ENCODE data around the gene ANTKMT.

Gene ANTKMT

GRCh38 chr16:700684-701584 lies 20.0 kb upstream of the ANTKMT start:
- DNase-seq, result no peak

DNA sequence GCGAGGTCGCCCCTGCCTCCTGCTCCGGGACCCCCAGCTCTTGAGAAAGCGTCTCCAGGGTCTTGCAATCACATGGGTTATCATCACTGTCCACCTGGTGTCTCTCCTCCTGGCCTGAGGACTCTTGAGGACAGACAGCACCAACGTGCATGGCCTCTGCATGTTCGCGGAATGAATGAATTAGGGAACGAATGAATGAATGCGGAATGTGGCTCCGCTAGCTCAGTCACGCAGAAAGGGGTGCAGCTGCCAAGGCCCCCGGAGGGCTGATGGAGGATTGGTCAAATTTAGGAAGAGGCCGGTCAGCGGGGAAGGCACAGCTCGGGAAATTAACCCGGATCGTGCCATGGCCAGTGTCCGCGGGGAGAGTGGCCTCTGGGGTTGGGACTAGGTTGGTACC lies 18.6 kb upstream of the ANTKMT start:
- DNase-seq, result no peak

DNA sequence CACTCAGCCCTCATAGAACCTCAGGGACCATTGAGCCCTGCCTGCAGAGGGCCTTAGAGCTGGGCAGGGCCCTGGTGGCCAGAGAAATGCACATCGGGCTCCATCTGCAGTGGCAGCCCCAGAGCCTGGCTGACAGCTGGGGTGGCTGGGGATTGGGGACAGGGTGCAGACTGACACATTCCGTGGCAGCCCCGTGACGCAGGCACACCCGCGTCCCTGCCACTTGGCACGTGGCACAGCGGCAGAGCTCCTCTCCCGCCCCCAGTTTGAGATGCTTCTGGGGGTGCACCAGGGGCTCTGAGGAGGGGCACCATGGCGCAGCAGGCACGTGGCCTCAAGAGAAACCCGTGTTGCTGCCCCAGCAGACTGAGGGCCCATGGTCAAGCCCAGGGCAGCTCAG lies 17.5 kb upstream of the ANTKMT start:
- DNase-seq, result no peak

GRCh38 chr16:704047-704446 lies 16.9 kb upstream of the ANTKMT start:
- no peak for DNase-seq

DNA sequence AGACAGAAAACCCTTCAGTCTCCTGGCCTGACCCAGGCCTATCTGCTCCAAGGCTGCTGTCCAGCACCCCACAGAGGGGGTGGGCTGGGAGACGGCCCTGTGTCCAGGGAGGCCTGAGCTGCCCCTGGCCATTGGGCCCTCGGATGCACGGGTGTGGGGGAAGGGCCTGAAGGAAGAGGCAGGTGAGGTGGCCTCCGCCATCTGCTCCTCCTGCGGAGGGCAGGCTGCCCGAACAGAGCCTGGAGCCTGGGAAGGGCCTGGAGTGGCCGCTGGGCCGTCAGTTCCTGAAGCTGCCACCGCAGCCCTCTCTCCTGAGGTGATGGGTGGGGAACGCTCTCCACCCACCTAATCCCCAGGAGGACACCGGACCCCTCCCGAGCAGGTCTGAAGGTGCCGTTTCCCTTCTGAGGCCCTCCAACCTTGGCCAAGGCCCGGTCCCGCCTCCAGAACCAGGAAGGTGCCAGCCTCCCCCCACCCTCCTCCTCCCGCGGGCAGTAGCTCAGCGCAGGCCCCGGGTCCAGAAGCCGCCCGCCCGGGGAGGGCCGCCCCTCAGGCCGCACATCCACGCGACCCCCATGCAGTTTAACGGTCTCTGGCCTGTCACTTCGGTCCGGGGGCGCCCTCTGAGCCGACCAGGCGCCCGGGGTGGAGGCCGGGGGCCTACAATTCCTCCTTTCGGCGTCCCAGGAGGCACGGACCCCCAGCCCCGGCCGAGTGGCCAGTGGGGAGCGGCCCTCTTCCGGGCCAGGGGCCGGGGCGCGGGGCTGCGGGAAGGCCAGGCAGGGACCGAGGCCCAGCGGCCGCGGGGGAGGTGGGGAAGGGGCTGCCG lies 16.2 kb upstream of the ANTKMT start:
- no peak for DNase-seq

- no peak for DNase-seq
Measured at GRCh38 chr16:705431-706188, 15.3 kb upstream of the ANTKMT start, which contains the start of gene FBXL16. FBXL16 (minus strand) TSS chr16:705801; CDS start chr16:697405, 8,396 bp downstream.

GRCh38 chr16:706189-707061 lies 14.5 kb upstream of the ANTKMT start:
- no peak for DNase-seq

GRCh38 chr16:707062-707538 lies 13.8 kb upstream of the ANTKMT start:
- DNase-seq, result no peak

- DNase-seq, result no peak
Measured at GRCh38 chr16:708019-708418, 12.9 kb upstream of the ANTKMT start.

DNA sequence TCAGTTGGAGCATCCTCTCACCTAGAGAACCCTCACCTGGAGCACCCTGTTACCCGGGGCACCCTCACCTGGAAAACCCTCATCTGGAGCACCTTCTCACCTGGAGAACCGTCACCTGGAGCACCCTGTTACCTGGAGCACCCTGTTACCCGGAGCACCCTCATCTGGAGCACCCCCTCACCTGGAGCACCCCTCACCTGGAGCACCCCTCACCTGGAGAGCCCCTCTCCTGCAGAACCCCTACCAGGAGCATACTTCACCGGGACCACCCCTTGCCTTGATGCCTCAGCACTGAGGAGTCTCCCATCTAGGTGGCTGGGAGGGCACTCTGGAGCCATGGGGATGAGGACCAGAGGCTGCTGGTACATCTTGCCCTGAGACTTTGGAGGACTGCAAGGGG lies 12.0 kb upstream of the ANTKMT start:
- no peak for DNase-seq

- peak; percentile 66 for DNase-seq
Measured at GRCh38 chr16:709566-710499, 11.1 kb upstream of the ANTKMT start.

DNA sequence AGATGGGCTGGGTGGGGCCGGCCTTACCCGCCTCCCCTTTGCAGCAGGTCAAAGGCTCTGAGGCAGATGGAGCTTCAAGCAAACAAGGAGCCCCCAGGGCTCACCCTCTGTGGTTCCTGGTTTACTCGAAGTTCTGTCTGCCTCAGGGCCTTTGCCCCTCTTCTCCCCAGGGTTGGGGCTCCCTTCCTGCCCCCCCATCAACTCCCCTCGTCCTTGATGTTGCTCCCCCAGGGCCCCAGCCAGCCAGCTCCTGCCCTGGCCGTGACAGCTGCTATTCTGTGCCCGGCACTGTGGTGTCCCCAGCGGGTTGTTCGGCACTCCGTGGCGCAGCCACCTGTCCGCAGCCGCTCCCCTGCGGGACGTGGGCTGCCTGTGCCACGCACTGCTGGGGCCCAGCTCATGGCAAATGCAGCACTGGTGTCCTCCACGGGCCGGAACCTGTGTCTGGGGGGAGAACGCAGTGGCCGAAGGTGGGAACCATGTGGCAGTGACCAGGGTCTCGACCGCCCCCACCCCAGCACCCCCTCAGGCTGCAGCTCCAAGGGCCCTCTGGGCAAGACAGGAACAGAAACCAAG lies 10.4 kb upstream of the ANTKMT start:
- no peak for DNase-seq

DNA sequence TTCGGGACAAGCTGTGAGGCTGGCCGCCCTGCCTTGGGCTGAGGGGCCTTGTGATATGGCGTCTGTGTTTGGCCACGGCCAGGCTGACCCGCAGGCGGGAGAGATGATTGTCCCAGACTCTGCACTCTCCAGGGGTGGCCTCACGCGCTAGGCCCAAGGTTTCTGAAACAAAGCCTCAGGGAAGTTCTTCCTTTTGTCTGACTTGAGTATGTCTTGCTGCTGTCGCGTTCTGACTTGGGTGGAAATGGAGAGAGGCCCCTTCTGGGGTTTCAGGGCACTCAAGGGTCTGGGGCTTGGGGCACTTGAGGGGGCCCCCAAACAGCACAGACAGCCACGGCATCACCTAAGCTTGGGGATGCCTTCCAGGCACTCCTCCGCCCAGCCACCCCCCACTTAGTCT lies 9.9 kb upstream of the ANTKMT start:
- DNase-seq, result no peak

DNA sequence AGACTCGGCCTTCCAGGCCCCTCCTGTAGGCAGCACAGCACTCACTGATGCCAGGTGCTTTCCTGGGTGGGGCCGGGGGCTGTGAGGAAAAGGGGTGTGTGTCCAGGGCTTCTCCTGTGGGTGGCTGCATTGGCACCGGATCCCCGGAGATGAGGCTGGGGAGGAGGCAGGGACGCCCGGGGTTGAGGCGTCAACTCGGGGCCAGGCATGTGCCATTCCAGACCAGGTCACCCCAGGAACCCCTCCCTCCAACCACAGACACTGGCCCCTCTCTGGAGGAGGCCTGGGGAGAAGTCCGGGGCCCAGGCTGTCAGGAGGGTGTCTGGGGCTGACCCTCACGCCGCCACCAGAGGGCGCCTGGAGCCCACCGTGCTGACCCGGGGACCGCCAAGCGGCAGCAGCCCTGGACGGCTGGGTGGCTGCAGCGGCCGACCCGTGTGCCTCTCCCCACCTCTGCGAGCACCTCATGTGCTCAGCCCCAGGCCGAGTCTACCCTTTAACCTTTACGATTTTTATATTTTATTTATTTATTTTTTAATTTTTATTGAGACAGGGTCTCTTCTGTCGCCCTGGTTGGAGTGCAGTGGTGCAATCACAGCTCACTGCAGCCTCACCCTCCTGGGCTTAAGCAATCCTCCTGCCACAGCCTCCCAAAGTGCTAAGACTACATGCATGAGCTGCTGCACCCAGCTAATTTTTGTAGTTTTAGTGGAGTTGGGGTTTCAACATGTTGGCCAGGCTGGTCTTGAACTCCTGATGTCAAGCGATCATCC lies 9.2 kb upstream of the ANTKMT start:
- DNase-seq, result peak; percentile 66

- peak; percentile 97 for DNase-seq
Measured at GRCh38 chr16:712740-713250, 8.2 kb upstream of the ANTKMT start.

- DNase-seq, result peak; percentile 54
Measured at GRCh38 chr16:714079-714478, 6.9 kb upstream of the ANTKMT start.

DNA sequence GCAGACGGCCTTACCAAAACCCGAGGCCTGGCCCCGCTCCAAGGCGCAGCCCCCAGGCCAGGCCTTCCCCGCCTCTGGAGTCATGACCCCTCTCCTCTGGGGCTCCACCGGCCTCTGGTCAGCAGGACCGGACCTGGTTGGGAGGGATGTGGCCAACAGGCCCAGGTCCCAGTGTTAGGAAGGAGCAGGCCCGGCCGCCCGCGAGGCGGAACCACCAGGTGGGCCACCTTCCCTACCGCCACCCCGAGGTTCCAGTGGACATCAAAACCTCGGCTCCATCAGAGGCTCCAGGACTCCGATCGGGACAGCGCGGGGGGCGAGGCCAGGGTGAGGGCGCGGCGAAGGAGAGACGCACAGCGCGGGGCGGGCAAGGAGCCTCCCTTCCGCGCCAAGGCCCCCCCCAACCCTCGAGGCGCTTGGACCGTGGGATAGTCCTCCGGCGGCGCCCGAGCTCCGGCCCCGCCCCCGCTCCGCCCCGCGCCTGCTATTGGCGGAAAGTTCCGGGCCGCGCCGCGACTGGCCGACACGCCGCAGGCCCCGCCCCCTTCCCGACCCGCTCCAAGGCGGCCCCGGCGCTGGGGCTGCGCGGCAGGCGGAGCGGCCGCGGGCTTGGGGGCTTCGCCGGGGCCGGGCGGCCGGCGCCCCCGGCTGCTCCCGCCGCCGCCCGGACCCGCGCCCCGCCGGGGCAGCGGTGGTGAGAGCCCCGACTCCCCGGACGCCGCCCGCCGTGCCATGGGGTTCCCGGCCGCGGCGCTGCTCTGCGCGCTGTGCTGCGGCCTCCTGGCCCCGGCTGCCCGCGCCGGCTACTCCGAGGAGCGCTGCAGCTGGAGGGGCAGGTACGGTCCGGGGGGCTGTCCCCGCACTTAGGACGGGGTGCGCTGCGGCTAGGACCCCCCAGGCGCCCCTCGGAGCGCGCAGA lies 6.1 kb upstream of the ANTKMT start, which contains the start of gene METRN:
TSS of gene METRN (plus strand) at position 561 of the 919 bp plus-strand sequence. CDS start at position 733, 172 bp downstream.
- DNase-seq, result peak; percentile 89
